SU-DHL-6 (cell line): ENCODE measurements around the gene SPDYE17.
"Not testable (repeated sequence)": the region's sequence is repeated elsewhere in the genome, so short reads cannot be mapped to it uniquely, and the experiment has no call there.

ENCODE experiments used
- H2AFZ ChIP-seq: fragments of 200-600 bp; sonication (generic); 2 replicates; pipeline ENCODE4 v1.6.1; 2014; ENCODE audit warnings: low read depth, mild to moderate bottlenecking, moderate library complexity, mixed read lengths, antibody characterized with exemption, low read length; ENCODE audit not compliant: severe bottlenecking
- H3F3A ChIP-seq: fragments of 200-600 bp; shearing (Covaris generic); 2 replicates; pipeline ENCODE4 v1.6.0; 2016; ENCODE audit warnings: antibody characterized with exemption, mild to moderate bottlenecking; ENCODE audit not compliant: insufficient read depth
- H3K27ac ChIP-seq: fragments of 200-600 bp; sonication (generic); 2 replicates; pipeline ENCODE4 v1.5.1; 2016; ENCODE audit warnings: low read depth, mild to moderate bottlenecking, low read length, moderate library complexity, mixed read lengths
- H3K27me3 ChIP-seq: fragments of 200-600 bp; sonication (generic), shearing (Covaris generic); 2 replicates; pipeline ENCODE4 v1.6.0; 2014; ENCODE audit warnings: mild to moderate bottlenecking, low read length
- H3K36me3 ChIP-seq: fragments of 200-600 bp; sonication (generic); 2 replicates; pipeline ENCODE4 v1.6.1; 2014; ENCODE audit warnings: mild to moderate bottlenecking, low read length, mixed read lengths
- H3K4me2 ChIP-seq: fragments of 300-600, 200-600 bp; shearing (Covaris generic), sonication (generic); 2 replicates; pipeline ENCODE4 v1.6.0; 2014; ENCODE audit warnings: low read length, low read depth, mild to moderate bottlenecking; ENCODE audit not compliant: poor library complexity, severe bottlenecking
- H3K4me3 ChIP-seq: fragments of 200-600 bp; sonication (generic); 2 replicates; pipeline ENCODE4 v1.5.1; 2014; ENCODE audit warnings: antibody characterized with exemption, low read length, mild to moderate bottlenecking, mixed read lengths; ENCODE audit not compliant: insufficient read depth, poor library complexity, severe bottlenecking
- H3K79me2 ChIP-seq: fragments of 200-600 bp; sonication (generic); 2 replicates; pipeline ENCODE4 v1.6.1; 2014; ENCODE audit warnings: mild to moderate bottlenecking, low read length, moderate library complexity; ENCODE audit not compliant: insufficient read depth
- H3K9ac ChIP-seq: fragments of 200-600 bp; sonication (generic); 2 replicates; pipeline ENCODE4 v1.7.0; 2014; ENCODE audit warnings: mild to moderate bottlenecking, low read length
- H3K9me2 ChIP-seq: fragments of 200-600 bp; sonication (generic); replicated peaks from 2 replicates; pipeline ENCODE4 v1.6.1; 2014; ENCODE audit warnings: low read length; ENCODE audit not compliant: insufficient read depth
- H3K9me3 ChIP-seq: fragments of 200-600 bp; sonication (generic); 2 replicates; pipeline ENCODE4 v1.6.1; 2014; ENCODE audit warnings: low read length, mixed read lengths; ENCODE audit not compliant: insufficient read depth
- H4K20me1 ChIP-seq: fragments of 200-600 bp; sonication (generic); 2 replicates; pipeline ENCODE4 v1.6.1; 2014; ENCODE audit warnings: low read depth, mild to moderate bottlenecking, antibody characterized with exemption, low read length, moderate library complexity, mixed read lengths
- CTCF ChIP-seq: fragments of 200-600 bp; sonication (generic); IDR thresholded peaks from one replicate; pipeline ENCODE4 v1.5.1; 2017; ENCODE audit warnings: antibody characterized with exemption, mild to moderate bottlenecking, low read length, moderate library complexity; ENCODE audit not compliant: insufficient read depth, poor library complexity, severe bottlenecking
- EZH2phosphoT487 ChIP-seq: fragments of 200-600 bp; sonication (generic), shearing (Covaris generic); conservative IDR thresholded peaks from 2 replicates; pipeline ENCODE4 v1.6.1; 2018; ENCODE audit warnings: mild to moderate bottlenecking, antibody characterized with exemption, low read length, moderate library complexity, mixed read lengths

SPDYE17 gene

GRCh38 chr7:77003241-77003640, 28.9 kb downstream of the SPDYE17 start:
- H3K27ac ChIP-seq, H3K4me3 ChIP-seq, H3K9me3 ChIP-seq, H3K9ac ChIP-seq, H2AFZ ChIP-seq, H4K20me1 ChIP-seq, H3F3A ChIP-seq, H3K9me2 ChIP-seq, H3K4me2 ChIP-seq, H3K27me3 ChIP-seq, H3K79me2 ChIP-seq, H3K36me3 ChIP-seq: not testable (repeated sequence)

GRCh38 chr7:77002678-77003233, 29.4 kb downstream of the SPDYE17 start:
- not testable (repeated sequence) for H3K36me3 ChIP-seq, H4K20me1 ChIP-seq, H3K27ac ChIP-seq, H3K27me3 ChIP-seq, H3K79me2 ChIP-seq, H3K9ac ChIP-seq, H3K4me2 ChIP-seq, H3K9me3 ChIP-seq, H2AFZ ChIP-seq, H3K4me3 ChIP-seq, H3K9me2 ChIP-seq, H3F3A ChIP-seq

GRCh38 chr7:77002104-77002503, 30.1 kb downstream of the SPDYE17 start:
- H3K9me2 ChIP-seq, H3K27me3 ChIP-seq, H3K27ac ChIP-seq, H3K4me3 ChIP-seq, H2AFZ ChIP-seq, H3K36me3 ChIP-seq, H3K79me2 ChIP-seq, H3K9me3 ChIP-seq, H3K4me2 ChIP-seq, H4K20me1 ChIP-seq, H3F3A ChIP-seq, H3K9ac ChIP-seq: not testable (repeated sequence)

GRCh38 chr7:76999474-77000107, 32.6 kb downstream of the SPDYE17 start:
- not testable (repeated sequence) for H3K4me3 ChIP-seq, H3K36me3 ChIP-seq, H4K20me1 ChIP-seq, H3K4me2 ChIP-seq, H3F3A ChIP-seq, H3K79me2 ChIP-seq, H3K9me3 ChIP-seq, H3K9me2 ChIP-seq, H3K27ac ChIP-seq, H3K27me3 ChIP-seq, H3K9ac ChIP-seq, H2AFZ ChIP-seq

- H3F3A ChIP-seq, H3K27me3 ChIP-seq, H3K4me3 ChIP-seq, H3K27ac ChIP-seq, H3K79me2 ChIP-seq, H3K9me3 ChIP-seq, H3K4me2 ChIP-seq, H4K20me1 ChIP-seq, H3K9me2 ChIP-seq, H3K9ac ChIP-seq, H2AFZ ChIP-seq, H3K36me3 ChIP-seq: not testable (repeated sequence)
These were observed 33.3 kb downstream of the SPDYE17 start for GRCh38 chr7:76998764-76999450.

- Histone ChIP-seq H3F3A (no peaks in the 10 kb centered on the region), H3K9me3 (no peaks in the 10 kb centered on the region), H3K9ac (no peak overlapping the region), H3K27ac (no peak overlapping the region), H3K9me2 (no peaks in the 10 kb centered on the region), H2AFZ (no peak overlapping the region), H3K36me3 (no peaks in the 10 kb centered on the region), H3K4me2 (no peak overlapping the region), H3K79me2 (no peaks in the 10 kb centered on the region), H4K20me1 (no peaks in the 10 kb centered on the region), H3K27me3 (no peaks in the 10 kb centered on the region), H3K4me3 (no peak overlapping the region)
- TF ChIP-seq EZH2phosphoT487 = no peak
- TF ChIP-seq CTCF = no peak
These were observed 33.9 kb downstream of the SPDYE17 start for GRCh38 chr7:76998285-76998589.
